ENCODE data around the gene STK25.
"Not testable (repeated sequence)": the region's sequence is repeated elsewhere in the genome, so short reads cannot be mapped to it uniquely, and the experiment has no call there.

Gene STK25

DNA sequence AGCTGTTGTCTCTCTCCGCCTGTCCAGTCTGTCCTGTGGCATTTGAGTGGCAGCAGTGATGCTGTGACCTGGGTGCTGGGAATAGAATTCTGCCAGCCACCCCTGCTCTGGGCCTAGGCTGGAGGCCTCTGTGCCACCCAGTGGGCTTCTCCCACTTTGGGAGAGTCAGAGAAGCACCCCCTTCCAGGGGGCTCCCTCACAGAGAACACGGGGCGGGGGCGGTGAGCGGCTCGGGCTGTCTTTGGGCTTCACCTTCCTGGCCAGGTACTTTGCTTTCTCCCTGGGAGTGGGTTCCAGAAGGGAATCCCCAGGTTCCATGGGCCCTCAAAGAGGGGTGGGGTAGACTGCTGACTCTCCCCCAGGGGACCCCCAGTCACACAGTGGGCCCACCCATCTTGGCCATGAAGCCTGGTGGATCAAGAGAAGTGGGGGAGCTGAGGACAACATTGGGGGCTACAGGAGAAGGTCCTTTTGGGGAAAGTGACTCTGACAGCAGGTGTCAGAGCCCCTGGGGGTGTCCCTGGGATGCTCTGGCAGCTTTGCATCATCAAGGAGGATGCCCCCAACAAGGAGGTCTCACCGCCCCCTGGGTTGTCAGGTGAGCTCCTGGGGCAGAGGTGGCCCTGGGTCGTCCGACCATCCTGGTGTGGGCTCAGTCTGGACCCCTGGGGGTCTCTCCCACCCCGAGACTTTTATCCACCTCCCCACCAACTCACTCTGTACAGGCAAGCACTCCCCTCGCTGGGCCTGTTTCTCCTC is 31.4 kb upstream of the STK25 start:
- DNase-seq = no peak

GRCh38 chr2:241538838-241539615 is 30.6 kb upstream of the STK25 start:
- no peak for DNase-seq

GRCh38 chr2:241535871-241536655 is 27.7 kb upstream of the STK25 start:
- no peak for DNase-seq

GRCh38 chr2:241534701-241535375 is 26.5 kb upstream of the STK25 start:
- no peak for DNase-seq

DNA sequence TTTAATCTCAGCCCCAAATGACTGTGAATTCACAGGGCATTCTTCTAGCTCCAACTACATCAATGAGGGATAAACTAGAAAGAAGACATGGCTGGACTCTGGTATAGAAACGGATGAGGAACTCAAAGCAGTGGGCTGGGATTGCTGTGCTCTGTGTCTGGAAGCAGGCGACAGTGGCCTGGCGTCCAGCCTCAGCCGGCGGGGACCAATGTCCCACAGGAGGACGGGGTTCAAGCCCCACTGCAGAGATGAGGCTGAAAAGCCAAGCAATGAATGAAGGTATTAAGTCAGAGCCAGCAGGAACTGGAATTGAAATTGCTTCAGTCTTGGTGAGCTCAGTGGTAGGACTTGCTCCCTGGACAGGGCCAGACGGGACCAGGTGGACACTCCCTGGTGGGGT is 25.9 kb upstream of the STK25 start:
- no peak for DNase-seq

DNA sequence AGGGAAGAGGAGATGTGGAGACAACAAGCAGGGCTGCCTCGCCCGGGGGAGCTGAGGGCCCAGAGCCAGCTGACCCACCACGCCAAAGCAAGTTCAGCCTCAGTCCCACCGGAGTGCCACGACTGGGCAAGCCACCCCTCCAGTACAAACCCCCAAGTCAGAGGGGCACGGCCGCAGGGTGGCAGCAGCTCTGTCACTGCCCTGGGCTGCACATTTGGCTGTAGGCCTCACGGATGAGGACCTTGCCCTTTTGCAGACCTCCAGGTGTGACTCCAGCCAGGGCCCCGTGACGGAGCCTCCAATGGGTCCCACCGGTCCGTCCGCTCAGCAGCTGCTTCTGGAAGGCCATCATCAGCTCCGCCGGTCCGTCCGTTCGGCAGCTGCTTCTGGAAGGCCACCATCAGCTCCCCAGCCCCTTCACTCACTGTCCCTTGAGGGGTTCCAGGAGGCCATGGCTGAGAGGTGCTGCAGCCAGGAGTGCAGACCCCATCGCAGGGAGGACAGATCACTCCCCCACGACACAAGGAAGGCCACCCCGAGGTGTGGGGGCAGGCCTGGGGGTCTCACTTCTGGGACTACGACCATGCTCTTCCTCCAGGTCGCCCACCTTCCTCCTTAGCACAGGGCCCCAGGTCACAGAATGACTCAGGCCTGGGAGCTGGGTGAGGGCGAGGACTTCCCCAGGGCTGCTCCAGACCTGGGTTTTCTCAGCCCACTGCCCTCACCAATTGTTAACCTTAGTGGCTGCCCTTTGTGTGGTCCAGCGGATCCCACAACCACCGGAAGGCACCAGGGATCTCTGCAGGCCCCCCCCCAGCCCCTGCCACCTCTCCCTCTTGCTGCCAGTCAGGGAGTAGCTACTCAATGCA is 24.6 kb upstream of the STK25 start:
- no peak for DNase-seq

DNA sequence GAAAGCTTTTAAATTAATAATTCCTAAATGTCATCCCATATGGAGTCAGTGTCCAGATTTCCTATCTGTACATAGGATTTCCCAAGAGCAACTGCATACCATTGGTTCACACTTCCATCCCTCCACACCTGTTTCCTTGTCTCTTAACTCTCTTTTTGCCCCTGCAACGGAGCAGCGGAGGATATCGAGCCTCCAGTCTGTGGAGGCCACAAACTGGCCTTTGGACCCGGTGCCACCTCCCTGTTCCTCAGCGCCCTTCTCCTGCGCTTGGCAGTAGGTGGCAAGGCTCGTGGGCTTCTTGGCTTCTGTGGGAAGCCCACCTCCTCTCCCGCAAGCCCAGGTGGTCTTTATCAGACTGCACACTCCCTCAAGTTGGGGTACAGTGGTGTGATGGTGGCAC is 23.8 kb upstream of the STK25 start:
- DNase-seq = no peak

GRCh38 chr2:241531161-241531722 is 22.9 kb upstream of the STK25 start:
- no peak for DNase-seq

DNA sequence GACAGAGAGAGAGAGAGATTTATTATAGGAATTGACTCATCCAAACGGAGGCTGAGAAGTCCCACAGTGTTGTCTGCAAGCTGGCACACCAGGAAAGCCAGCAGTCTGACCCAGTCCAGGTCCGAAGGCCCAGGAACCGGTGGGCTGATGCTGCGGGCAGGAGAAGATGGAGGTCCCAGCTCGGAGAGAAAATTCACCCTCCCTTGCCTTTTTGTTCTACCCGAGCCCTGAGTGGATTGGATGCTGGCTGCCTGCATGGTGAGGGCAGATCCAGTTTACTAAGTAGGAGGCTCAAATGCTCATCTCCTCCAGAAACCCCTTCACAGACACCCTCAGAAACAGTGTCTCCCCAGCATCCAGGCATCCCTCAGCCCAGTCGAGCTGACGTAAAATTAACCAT is 22.2 kb upstream of the STK25 start:
- no peak for DNase-seq

- not testable (repeated sequence) for DNase-seq
These were observed 17.7 kb upstream of the STK25 start for GRCh38 chr2:241525818-241526780.

GRCh38 chr2:241522477-241522876 is 14.1 kb upstream of the STK25 start:
- DNase-seq = no peak

- no peak for DNase-seq
These were observed 11.3 kb upstream of the STK25 start for GRCh38 chr2:241519669-241520068.

DNA sequence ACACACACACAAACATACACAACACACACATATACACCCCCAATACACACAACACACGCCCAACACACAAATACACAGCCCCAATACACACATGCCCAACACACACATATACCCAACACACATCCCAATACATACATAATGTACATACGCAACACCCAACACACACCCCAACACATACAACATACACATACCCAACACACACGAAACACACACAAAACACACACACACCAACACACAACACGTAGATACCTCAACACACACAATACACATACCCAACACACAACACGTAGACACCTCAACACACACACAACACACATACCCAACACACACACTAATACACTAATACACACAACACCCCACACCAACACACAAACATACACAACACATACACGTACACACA is 8.9 kb upstream of the STK25 start:
- no peak for DNase-seq

- no peak for DNase-seq
These were observed 8.2 kb upstream of the STK25 start for GRCh38 chr2:241516520-241516965.

DNA sequence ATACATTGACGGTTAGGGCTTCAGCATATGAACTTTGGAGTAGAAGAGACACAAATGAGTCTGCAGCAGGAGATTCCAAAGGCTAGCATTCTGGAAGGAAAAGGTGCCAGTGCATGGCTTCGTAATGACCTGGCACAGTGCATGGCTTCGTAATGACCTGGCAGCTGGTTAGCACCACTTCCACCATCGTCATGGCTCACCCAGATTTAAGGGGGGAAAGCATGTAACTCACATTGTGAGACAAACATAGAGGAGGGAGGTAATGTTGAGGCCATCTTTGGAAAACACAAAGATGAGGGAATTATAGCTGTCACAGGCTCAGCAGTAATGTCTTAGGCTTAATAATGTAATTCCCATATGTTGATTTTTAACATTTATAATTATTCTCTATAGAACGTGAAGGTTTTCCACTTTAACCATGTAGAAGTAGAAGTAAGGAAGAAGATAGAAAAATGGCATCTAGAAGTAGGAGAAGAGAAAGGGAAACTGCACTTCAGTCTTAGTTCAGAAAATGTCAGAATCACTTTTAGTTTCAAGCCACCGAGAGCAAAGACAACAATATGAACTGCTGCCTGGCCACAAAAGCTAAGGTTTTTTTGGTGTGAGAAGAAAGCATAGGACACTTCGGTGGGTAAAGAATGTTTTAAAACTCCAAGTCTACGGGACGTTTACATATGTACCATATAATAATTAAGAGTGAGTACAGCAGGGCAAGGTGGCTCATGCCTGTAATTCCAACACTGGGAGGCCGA is 6.8 kb upstream of the STK25 start:
- DNase-seq = no peak

GRCh38 chr2:241514553-241514952 is 6.2 kb upstream of the STK25 start:
- DNase-seq = no peak

DNA sequence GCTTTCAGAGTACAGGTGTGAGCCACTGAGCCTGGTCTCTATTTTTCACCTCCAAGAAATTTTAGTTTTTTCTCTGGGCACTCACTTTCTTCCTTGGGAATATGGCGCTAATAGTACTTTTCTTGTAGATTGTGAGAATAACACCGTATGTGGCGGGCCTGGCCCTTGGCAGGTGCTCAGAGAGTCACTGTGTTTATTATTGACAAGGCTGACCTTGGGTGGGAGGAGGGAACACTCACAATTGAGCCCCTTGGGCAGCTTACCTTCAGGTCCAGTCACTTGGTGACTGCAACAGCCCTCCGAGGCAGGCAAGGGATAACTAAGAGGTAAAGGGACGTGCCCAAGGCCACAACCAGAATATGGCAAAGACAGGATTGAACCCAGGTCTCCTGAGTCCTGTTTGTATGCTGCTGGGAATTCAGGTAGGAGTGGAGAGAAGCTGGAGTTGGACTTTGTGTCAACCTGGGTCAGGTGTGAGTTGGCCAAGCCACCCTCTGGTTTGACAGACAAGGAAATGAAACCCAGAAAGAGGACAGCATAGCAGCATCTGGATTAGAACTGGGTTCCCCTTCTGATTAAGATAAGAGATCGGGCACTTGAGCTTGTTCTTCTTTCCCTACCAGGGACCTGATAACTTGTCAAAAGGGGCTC is 2.8 kb upstream of the STK25 start:
- DNase-seq = no peak

GRCh38 chr2:241509155-241509784 is 886 bp upstream of the STK25 start:
- DNase-seq = no peak
